Heart right ventricle (tissue), 16 donors: ENCODE measurements around the gene ENKUR. TPM values are rescaled to one million over a fixed set of nuclear protein-coding genes. Genes with fewer than 3 reads are reported as not detected.

ENCODE experiments used
- ATAC-seq, 8 donors: fragments of 200-7000 bp; cut with Tn5 transposase; one replicate each; pipeline ENCODE4 v1.9.1; 2020; ENCODE audit warnings: mild to moderate bottlenecking in 8 of 8, moderate library complexity in 8 of 8, moderate number of reproducible peaks in 1 of 8
- DNase-seq, 2 donors: peaks; one replicate each; pipeline ENCODE4 v3.0.0-alpha.2; 2020
- H3K27ac ChIP-seq, 10 donors: fragments of 200-600 bp; sonication (generic) in 2 of 10; one replicate each; pipeline versions ENCODE4 v1.5.0 to v1.8.0; 2020 to 2022; ENCODE audit warnings: mild to moderate bottlenecking in 3 of 10
- H3K27me3 ChIP-seq, 7 donors: fragments of 200-600 bp; one replicate each; pipeline ENCODE4 v1.8.0; 2021 to 2022; ENCODE audit warnings: mild to moderate bottlenecking in 2 of 7
- H3K36me3 ChIP-seq, 9 donors: fragments of 200-600 bp; sonication (generic) in 1 of 9; one replicate each; pipeline versions ENCODE4 v1.5.0 to v1.8.0; 2020 to 2022; ENCODE audit warnings: mild to moderate bottlenecking in 2 of 9
- H3K4me1 ChIP-seq, 9 donors: fragments of 200-600 bp; sonication (generic) in 1 of 9; one replicate each; pipeline versions ENCODE4 v1.5.0 to v1.8.0; 2020 to 2022; ENCODE audit warnings: mild to moderate bottlenecking in 4 of 9
- H3K4me3 ChIP-seq, 10 donors: fragments of 200-600 bp; sonication (generic) in 2 of 10; one replicate each; pipeline versions ENCODE4 v1.5.0 to v1.8.0; 2020 to 2022; ENCODE audit warnings: mild to moderate bottlenecking in 7 of 10, moderate library complexity in 2 of 10
- H3K9me3 ChIP-seq, 11 donors: fragments of 200-600 bp in 10 of 11; sonication (generic) in 2 of 11; one replicate each; pipeline versions ENCODE4 v1.5.0 to v1.8.0; 2013 to 2022; ENCODE audit warnings: mild to moderate bottlenecking in 2 of 11, control low read depth in 1 of 11, moderate library complexity in 1 of 11
- CTCF ChIP-seq, 9 donors: fragments of 200-600 bp; sonication (generic) in 2 of 9; IDR thresholded peaks; one replicate each; pipeline versions ENCODE4 v1.5.0 to v1.8.0; 2021 to 2022; ENCODE audit warnings: antibody characterized with exemption in 9 of 9, mild to moderate bottlenecking in 5 of 9, moderate library complexity in 1 of 9
- WGBS, 2 donors: extraction: QIAGEN DNeasy Blood & Tissue Kit; methylation state at CpG; one replicate each; pipeline ENCODE4 v1.1.7; 2013; ENCODE audit warnings: inconsistent platforms in 1 of 2; 5-methylcytosine and 5-hydroxymethylcytosine counted together
- intact Hi-C, 10 donors: fragments of 100-400 bp; cut with DNase I; formaldehyde crosslinking; loops; one replicate each; pipeline versions ENCODE4 v1.11.1 to v1.14.2; 2022
- polyA plus RNA-seq, 2 donors: library from polyadenylated mRNA; stranded (reverse); fragments of 200-250 nt; gene quantifications; one replicate each; pipeline ENCODE4 v1.2.3, GENCODE V29; 2013
- total RNA-seq, 10 donors: library from RNA; stranded (reverse); fragmentation: NEBNext Ultra II Directional in 3 of 10; extraction: Animal tissue kit (Norgen Biotek cat#: 25700) in 3 of 10; gene quantifications; one replicate each; pipeline versions ENCODE4 v1.2.1 to v1.2.4, GENCODE V29; 2021 to 2023
- donor health status: Arrhythmogenic right ventricular cardiomyopathy.
- donor health status: ischemic (EF 13 %, LVEDD 7.1; RV severe dilation, severe dysfunction).
- donor health status: healthy with polysubstance abuse.
- donor health status: DM: no; HTN: yes; CAD: no.
- donor health status: DM: no; HTN: no; CAD: no.
- donor health status: ischemic (EF 25% LVEDD 6.9; RV normal size, moderate dysfunction).
- donor health status: ischemic (EF 25% LVEDD 5.7; RV mildly dilated, moderate dysfunction).
- donor health status: healthy.
- donor health status: DM: yes; HTN: yes; CAD: no.
- donor health status: Ischemic cardiomyopathy.
- donor health status: ischemic (EF 35%, LVEDD 5.7; RV mildly dilated, moderate dysfunction).
- donor health status: nonischemic (EF 11% LVEDD 7.7; RV severe dilation, severe dysfunction).
- donor health status: DM: yes; HTN: yes; CAD: no.
- donor health status: PGD.
- donor health status: ischemic (EF 29% LVEDD 5.4; RV normal size, mild dysfunction).
- donor health status: nonischemic (EF 23%, LVEDD 6.1; RV moderate dilation, normal function).

The ENKUR gene
- total and polyA plus RNA-seq, 12 donors: 0.10 TPM; not detected in 11

- DNase-seq (no peak), ATAC-seq (no peak)
- H3K27me3 ChIP-seq: no peaks in the 10 kb centered on the region
- no peak overlapping the region for H3K4me3 ChIP-seq
- H3K9me3 ChIP-seq: no peaks in the 10 kb centered on the region
- WGBS, 2 donors: 79% methylated on average over 3 of the region's 3 CpGs
- no peaks in the 10 kb centered on the region for H3K36me3 ChIP-seq
- no peak for TF ChIP-seq CTCF (IDR thresholded peaks at IDR 0.05)
- intact Hi-C loops: no loop called here
- H3K4me1 ChIP-seq: peaks cover 0 to 9% (median 0%) of the 10 kb centered on the region in 9 donors
- no peak overlapping the region for H3K27ac ChIP-seq
Measured at GRCh38 chr10:25056726-25057125, 40.8 kb upstream of the ENKUR start.

GRCh38 chr10:25052012-25052411 is 36.1 kb upstream of the ENKUR start:
- Histone ChIP-seq H3K27me3 (peaks cover 0 to 3% (median 0%) of the 10 kb centered on the region in 7 donors), H3K36me3 (no peaks in the 10 kb centered on the region), H3K9me3 (peaks cover 0 to 7% (median 0%) of the 10 kb centered on the region in 11 donors), H3K4me1 (peaks cover 0 to 13% (median 6%) of the 10 kb centered on the region in 9 donors), H3K4me3 (no peak overlapping the region), H3K27ac (no peak overlapping the region)
- no peak for TF ChIP-seq CTCF (IDR thresholded peaks at IDR 0.05)
- intact Hi-C loops: no loop called here
- whole genome bisulfite sequencing, 2 donors: 93 to 94% methylated on average over 1 of the region's 1 CpG
- DNase-seq (no peak), ATAC-seq (no peak)

GRCh38 chr10:25050402-25050801 is 34.4 kb upstream of the ENKUR start:
- peaks cover 0 to 18% (median 6%) of the 10 kb centered on the region in 9 donors for H3K4me1 ChIP-seq
- TF ChIP-seq CTCF (IDR thresholded peaks at IDR 0.05): no peak
- H3K27me3 ChIP-seq: peaks cover 0 to 3% (median 0%) of the 10 kb centered on the region in 7 donors
- no peak for DNase-seq
- ATAC-seq: no peak
- WGBS, 2 donors: 82 to 87% methylated on average over 9 of the region's 9 CpGs
- H3K27ac ChIP-seq: no peak overlapping the region
- no peak overlapping the region for H3K4me3 ChIP-seq
- peaks cover 0 to 7% (median 0%) of the 10 kb centered on the region in 11 donors for H3K9me3 ChIP-seq
- intact Hi-C loops: no loop called here
- no peaks in the 10 kb centered on the region for H3K36me3 ChIP-seq

- H3K4me3 ChIP-seq: no peak overlapping the region
- ATAC-seq: no peak
- peaks cover 0 to 18% (median 6%) of the 10 kb centered on the region in 9 donors for H3K4me1 ChIP-seq
- 97 to 98% methylated on average over 2 of the region's 2 CpGs for WGBS, 2 donors
- no peaks in the 10 kb centered on the region for H3K36me3 ChIP-seq
- DNase-seq: no peak
- H3K27me3 ChIP-seq: peaks cover 0 to 3% (median 0%) of the 10 kb centered on the region in 7 donors
- peaks cover 0 to 7% (median 0%) of the 10 kb centered on the region in 11 donors for H3K9me3 ChIP-seq
- H3K27ac ChIP-seq: no peak overlapping the region
- TF ChIP-seq CTCF (IDR thresholded peaks at IDR 0.05): no peak
- intact Hi-C loops: no loop called here
Measured at GRCh38 chr10:25049966-25050365, 34.0 kb upstream of the ENKUR start.
